ENCODE data around the gene TCN2. TPM values are rescaled to one million over a fixed set of nuclear protein-coding genes. Genes with fewer than 3 reads are reported as not detected.

Gene TCN2
- total RNA-seq, 2 donors from 2014 or later: 28.7 to 38.2 TPM

GRCh38 chr22:30596199-30596598 lies 10.8 kb upstream of the TCN2 start:
- H3K27ac ChIP-seq: no peak overlapping the region
- H3K27me3 ChIP-seq: no peaks in the 10 kb centered on the region
- no peak overlapping the region for H3K4me3 ChIP-seq
- TF ChIP-seq CTCF (IDR thresholded peaks at IDR 0.05): no peak
- H3K9me3 ChIP-seq: no peaks in the 10 kb centered on the region
- no peaks in the 10 kb centered on the region for H3K36me3 ChIP-seq
- DNase-seq (ENCODE audit: low spot score): no peak
- peaks cover 0 to 7% of the 10 kb centered on the region in 2 donors for H3K4me1 ChIP-seq

GRCh38 chr22:30596886-30597285 lies 10.1 kb upstream of the TCN2 start:
- H3K27ac ChIP-seq: no peak overlapping the region
- H3K4me3 ChIP-seq: no peak overlapping the region
- H3K4me1 ChIP-seq: peaks cover 0 to 5% of the 10 kb centered on the region in 2 donors
- no peaks in the 10 kb centered on the region for H3K9me3 ChIP-seq
- no peaks in the 10 kb centered on the region for H3K36me3 ChIP-seq
- no peaks in the 10 kb centered on the region for H3K27me3 ChIP-seq
- no peak for TF ChIP-seq CTCF (IDR thresholded peaks at IDR 0.05)
- DNase-seq (ENCODE audit: low spot score): no peak

DNA sequence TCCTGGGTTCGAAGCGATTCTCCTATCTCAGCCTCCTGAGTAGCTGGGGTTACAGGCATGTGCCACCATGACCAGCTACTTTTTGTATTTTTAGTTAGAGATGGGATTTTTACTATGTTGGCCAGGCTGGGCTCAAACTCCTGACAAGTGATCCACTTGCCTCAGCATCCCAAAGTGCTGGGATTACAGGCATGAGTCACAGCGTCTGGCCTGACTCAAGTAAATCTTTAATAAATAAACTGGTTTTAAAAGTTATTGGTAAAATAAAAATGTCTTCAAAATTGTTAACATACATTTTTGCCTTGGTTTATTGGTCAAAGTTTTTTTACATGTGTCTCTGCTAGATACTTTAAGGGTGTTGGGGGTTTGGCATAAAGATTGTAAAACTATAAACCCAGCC lies 8.0 kb upstream of the TCN2 start:
- no peaks in the 10 kb centered on the region for H3K9me3 ChIP-seq
- no peak for TF ChIP-seq CTCF (IDR thresholded peaks at IDR 0.05)
- no peaks in the 10 kb centered on the region for H3K27me3 ChIP-seq
- H3K36me3 ChIP-seq: no peaks in the 10 kb centered on the region
- H3K27ac ChIP-seq: no peak overlapping the region
- no peaks in the 10 kb centered on the region for H3K4me1 ChIP-seq
- no peak overlapping the region for H3K4me3 ChIP-seq
- no peak for DNase-seq (ENCODE audit: low spot score)

- TF ChIP-seq CTCF (IDR thresholded peaks at IDR 0.05): no peak
These were observed 6.1 kb upstream of the TCN2 start for GRCh38 chr22:30600921-30601320.

DNA sequence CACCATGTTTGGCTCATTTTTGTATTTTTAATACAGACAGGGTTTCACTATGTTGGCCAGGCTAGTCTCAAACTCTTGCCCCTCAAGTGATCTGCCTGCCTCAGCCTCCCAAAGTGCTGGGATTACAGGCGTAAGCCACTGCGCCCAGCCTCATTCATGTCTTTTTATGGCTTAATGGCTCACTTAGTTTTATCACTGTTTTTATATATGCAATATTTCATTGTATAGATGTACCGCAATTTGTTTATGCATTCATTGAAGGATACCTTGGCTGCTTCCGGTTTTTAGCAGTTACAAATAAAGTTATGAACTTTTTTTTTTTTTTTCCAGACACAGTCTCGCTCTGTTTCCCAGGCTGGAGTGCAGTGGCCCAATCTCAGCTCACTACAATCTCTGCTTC lies 5.5 kb upstream of the TCN2 start:
- DNase-seq (ENCODE audit: low spot score): no peak
- H3K27me3 ChIP-seq: no peaks in the 10 kb centered on the region
- H3K4me1 ChIP-seq: peaks cover 0 to 11% of the 10 kb centered on the region in 2 donors
- H3K4me3 ChIP-seq: no peak overlapping the region
- no peak for TF ChIP-seq CTCF (IDR thresholded peaks at IDR 0.05)
- no peaks in the 10 kb centered on the region for H3K36me3 ChIP-seq
- no peak overlapping the region for H3K27ac ChIP-seq
- H3K9me3 ChIP-seq: no peaks in the 10 kb centered on the region

More at GRCh38 chr22:30600921-30601320, 6.1 kb upstream of the TCN2 start:
- H3K36me3 ChIP-seq: no peaks in the 10 kb centered on the region
- no peaks in the 10 kb centered on the region for H3K27me3 ChIP-seq
- H3K27ac ChIP-seq: no peak overlapping the region
- no peaks in the 10 kb centered on the region for H3K9me3 ChIP-seq
- DNase-seq (ENCODE audit: low spot score): no peak
- no peak overlapping the region for H3K4me3 ChIP-seq
- H3K4me1 ChIP-seq: peaks cover 0 to 5% of the 10 kb centered on the region in 2 donors

DNA sequence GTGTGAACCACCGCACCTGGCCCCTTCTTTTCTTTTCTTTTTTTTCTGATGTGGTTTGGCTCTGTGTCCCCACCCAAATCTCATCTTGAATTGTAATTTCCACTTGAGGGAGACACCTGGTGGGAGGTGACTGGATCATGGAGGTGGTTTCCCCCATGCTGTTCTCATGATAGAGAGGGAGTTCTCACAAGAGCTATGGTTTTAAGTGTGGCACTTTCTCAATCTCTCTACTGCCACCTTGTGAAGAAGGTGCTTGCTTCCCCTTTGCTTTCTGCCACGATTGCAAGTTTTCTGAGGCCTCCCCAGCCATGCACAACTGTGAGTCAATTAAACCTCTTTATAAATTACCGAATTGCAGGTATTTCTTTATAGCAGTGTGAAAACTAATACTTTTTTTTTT lies 4.9 kb upstream of the TCN2 start:
- Histone ChIP-seq H3K4me3 (no peak overlapping the region), H3K36me3 (no peaks in the 10 kb centered on the region), H3K27ac (no peak overlapping the region), H3K27me3 (no peaks in the 10 kb centered on the region), H3K4me1 (peaks cover 0 to 11% of the 10 kb centered on the region in 2 donors), H3K9me3 (no peaks in the 10 kb centered on the region)
- no peak for DNase-seq (ENCODE audit: low spot score)
- peak in 1 of 2 donors; percentile 20 for TF ChIP-seq CTCF (IDR thresholded peaks at IDR 0.05)
